Measurements from ENCODE around the gene CD101.
"Not testable (repeated sequence)": the region's sequence is repeated elsewhere in the genome, so short reads cannot be mapped to it uniquely, and the experiment has no call there.

Gene CD101, protein sequence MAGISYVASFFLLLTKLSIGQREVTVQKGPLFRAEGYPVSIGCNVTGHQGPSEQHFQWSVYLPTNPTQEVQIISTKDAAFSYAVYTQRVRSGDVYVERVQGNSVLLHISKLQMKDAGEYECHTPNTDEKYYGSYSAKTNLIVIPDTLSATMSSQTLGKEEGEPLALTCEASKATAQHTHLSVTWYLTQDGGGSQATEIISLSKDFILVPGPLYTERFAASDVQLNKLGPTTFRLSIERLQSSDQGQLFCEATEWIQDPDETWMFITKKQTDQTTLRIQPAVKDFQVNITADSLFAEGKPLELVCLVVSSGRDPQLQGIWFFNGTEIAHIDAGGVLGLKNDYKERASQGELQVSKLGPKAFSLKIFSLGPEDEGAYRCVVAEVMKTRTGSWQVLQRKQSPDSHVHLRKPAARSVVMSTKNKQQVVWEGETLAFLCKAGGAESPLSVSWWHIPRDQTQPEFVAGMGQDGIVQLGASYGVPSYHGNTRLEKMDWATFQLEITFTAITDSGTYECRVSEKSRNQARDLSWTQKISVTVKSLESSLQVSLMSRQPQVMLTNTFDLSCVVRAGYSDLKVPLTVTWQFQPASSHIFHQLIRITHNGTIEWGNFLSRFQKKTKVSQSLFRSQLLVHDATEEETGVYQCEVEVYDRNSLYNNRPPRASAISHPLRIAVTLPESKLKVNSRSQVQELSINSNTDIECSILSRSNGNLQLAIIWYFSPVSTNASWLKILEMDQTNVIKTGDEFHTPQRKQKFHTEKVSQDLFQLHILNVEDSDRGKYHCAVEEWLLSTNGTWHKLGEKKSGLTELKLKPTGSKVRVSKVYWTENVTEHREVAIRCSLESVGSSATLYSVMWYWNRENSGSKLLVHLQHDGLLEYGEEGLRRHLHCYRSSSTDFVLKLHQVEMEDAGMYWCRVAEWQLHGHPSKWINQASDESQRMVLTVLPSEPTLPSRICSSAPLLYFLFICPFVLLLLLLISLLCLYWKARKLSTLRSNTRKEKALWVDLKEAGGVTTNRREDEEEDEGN

DNA sequence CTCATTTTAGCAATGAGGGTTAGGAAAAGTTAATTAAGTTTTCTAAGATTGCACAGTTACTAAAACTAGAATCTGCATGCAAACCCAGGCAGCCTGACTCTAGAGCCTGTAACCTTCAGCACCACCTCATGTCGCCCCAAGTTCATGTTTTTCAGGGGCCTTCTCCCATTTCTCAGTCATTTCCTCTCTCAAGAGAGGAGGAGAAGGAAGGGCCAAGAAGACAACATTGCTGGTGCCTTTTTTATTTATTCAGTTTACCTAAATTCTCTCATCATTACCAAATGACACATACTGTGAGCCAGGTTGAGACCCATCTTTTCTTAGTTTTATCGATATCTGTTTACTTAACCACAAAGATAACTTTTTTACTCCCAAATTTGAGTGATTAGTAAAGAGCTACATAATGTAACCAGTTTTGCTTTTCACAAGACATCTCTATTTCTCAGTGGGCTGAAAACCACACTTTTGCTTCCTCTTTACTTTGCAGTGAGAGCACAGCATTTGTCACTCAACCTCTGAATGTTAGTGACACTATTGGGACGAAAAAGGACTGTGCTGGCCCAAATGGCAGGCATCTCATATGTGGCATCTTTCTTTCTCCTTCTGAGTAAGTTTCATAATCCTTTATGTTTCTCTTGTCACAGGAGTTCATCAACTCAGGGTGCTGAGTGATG, at the start of gene CD101:
Gene CD101, plus strand, starts transcription at position 507 of the 674 bp plus-strand sequence. Its CDS starts 58 bp downstream, at position 565.
- DNase-seq (ENCODE audit: low spot score): peak; percentile 26

DNA sequence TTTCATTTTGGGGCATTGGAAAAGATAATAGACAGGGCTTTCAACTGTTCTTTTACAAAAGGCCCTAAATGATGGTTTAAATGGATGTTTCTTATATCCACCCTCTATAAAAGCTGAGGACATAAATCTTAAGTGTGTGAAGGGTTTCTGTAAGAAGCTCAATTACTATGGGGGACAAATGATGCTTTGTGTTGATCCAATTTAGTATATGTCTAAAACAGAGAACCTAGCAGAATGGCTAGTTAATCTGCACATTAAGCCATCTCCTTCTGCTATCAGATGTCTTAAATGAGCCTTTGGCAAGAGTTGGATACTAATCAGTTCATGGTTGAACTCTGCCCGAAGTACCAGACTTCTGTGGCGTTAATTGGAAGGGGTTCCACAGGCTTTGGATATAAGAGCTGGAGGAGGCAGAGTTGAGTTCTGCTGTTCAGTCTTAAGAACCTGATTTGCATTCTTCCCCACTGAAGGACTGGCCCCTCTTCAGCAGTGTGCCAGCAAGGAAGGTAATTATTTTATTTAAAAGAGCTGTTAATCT, 48.8 kb upstream of the CD101 start:
- no peak for DNase-seq (ENCODE audit: low spot score)

DNA sequence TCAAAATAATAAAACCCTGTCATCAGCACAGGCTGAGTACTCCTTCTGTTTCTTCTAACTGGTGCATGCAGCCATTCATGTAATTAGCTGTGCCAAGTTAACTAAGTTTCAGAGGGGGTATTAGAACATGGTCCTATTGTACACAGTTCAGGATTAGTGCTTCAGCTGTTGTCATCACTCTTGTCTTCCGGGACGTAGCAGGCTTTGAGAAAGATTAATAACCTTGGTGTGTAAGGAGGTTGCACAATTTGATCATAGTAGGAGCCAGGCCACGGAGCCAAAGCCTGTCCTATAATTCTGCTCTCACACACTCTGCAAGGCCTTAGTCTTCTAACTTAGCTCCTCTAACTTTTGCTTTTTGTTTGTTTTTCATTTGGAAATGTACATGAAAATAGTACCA, 47.1 kb upstream of the CD101 start:
- DNase-seq (ENCODE audit: low spot score): no peak

DNA sequence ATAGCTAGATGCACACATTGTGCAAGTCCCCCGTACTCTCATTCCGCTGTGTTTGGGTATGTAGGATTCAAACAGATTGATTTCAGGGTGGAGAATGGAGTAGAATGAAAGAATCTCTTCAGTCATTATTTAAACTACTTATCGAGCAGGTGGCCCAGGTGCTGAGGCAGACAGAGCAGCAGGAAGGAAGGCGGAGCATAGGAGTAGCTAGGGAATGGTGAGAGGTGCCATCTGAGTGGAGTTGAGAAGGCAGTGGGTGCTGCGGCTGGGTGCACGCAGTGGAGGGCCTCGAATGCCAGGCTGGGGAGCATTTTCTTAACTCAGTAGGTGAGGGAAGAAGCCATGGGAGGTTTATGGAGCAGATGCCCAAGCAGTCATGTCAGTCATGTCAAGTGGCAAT, 45.2 kb upstream of the CD101 start:
- DNase-seq (ENCODE audit: low spot score): no peak

DNA sequence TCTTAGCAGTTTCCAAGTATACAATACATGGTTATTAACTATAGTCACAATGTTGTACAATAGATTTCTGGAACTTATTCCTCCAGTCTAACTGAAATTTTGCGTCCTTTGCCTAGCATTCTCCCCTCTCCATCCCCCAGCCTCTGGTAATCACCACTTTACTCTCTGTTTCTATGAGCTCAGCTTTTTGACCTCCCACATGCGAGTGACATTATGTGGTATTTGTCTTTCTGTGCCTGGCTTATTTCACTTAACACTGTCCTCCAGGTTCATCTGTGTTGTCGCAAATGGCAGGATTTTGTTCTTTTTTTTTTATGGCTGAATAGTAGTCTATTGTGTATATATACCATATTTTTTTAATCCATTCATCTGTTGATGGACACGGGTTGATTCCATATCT, 43.9 kb upstream of the CD101 start:
- DNase-seq (ENCODE audit: low spot score): no peak

DNA sequence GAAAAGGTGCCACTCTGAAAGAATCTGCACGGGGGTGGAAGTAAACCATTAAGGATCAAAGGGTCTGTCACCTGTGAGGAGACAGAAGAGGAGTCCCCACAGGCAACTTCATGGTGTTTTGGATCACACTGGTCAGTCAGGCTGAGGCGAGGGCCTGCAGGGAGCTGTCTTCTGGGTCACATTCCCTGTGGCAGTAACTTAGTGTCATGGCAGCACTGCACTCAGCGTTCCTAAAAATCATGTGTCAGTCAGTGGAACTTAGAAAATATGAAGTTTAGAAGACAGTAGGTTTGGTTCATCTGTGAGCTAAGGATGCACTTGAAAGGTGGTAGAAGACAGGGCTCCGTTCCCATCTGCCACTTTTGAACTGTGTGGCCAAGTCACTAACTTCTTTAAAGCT, 43.5 kb upstream of the CD101 start:
- DNase-seq (ENCODE audit: low spot score): no peak

DNA sequence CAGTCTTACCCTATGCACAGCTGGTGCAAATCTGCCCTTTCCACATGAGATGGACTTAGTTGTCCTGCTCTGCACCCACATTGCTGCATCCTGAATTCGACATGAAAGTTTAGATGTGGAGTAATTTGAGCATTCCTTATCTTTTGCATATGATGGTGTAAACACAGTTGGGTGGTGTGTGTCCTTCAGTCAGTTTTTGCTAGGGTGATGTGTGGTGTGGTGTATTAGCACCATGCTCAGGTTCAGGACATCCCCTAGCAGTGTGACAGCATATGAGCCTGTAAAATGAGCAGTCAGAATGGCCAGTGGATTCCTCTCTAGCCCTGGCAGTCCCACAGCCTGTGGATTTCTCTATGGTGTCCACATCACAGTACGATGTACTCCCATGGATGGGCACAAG, 42.6 kb upstream of the CD101 start:
- no peak for DNase-seq (ENCODE audit: low spot score)

DNA sequence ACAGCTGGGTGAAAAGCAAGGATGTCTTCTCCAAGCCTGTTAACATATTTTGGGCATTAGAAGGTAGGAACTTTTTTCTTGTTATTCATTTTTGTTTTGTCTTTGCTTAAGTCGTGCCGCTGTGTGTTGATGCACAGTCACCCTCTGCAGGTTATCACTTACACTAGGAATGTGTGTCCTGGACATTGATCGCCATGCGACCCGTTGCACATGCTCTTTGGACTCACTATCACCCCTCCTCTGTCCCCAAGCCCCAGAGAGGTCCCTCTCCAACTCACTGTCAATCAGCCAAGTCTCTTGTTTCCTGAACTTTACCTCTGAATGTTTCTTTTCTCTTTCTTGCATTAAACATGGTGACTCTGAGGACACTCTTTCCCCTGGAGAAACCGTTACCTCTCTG, 40.0 kb upstream of the CD101 start:
- no peak for DNase-seq (ENCODE audit: low spot score)

DNA sequence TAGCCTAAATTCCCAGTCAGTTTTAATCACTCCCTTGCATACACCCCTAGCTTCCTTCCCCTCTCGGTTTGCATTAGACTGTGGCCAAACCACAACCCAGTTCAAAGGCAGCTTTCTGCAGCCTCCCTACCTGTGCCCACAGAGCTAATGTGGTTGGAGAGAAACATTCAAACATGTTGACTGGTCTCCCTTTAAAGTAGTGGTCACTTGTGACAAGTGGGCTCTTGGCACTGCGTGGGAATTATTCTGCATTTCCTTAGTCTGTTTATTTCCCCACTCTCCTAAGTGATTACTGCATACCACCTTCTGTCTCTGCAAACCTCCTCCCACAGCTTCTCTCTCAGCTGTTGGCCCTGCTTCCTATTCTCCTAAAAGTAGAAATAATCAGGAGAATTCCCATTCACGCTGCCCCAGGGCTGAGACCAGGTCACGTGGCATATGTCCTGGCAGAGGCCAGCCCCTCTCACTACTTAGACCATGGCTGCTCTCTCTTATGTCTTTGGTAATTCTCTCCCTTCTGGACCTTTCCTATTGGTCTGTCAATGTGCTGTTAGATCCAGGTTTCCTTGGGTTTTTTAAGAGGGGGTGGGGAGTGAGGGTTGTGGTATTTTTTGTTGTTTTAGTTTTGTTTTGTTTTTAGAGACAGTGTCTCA, 38.4 kb upstream of the CD101 start:
- DNase-seq (ENCODE audit: low spot score): no peak

DNA sequence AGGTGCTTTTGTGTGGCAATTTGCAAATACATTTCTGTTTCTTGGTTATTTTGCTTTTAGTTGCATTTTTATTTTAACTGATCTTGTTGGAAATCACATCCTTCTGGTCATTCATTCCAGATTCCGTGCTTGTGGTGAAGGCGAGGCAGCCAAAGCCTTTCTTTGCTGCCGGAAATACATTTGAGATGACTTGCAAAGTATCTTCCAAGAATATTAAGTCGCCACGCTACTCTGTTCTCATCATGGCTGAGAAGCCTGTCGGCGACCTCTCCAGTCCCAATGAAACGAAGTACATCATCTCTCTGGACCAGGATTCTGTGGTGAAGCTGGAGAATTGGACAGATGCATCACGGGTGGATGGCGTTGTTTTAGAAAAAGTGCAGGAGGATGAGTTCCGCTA, 34.8 kb upstream of the CD101 start:
- DNase-seq (ENCODE audit: low spot score): no peak

DNA sequence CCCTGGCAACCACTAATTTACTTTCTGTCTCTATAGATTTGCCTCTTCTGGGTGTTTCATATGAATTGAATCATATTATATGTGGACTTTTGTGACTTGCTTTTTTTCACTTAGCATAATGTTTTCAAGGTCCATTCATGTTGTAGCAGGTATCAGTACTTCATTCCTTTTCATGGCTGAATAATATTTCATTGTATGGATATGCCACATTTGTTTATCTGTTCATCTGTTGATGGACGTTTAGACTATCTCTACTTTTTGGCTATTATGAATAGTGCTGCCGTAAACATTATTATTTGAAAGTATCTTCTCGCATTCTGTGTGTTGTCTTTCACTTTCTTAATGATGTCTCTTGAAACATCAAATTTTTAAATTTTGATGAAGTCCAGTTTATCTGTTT, 32.8 kb upstream of the CD101 start:
- DNase-seq (ENCODE audit: low spot score): no peak

DNA sequence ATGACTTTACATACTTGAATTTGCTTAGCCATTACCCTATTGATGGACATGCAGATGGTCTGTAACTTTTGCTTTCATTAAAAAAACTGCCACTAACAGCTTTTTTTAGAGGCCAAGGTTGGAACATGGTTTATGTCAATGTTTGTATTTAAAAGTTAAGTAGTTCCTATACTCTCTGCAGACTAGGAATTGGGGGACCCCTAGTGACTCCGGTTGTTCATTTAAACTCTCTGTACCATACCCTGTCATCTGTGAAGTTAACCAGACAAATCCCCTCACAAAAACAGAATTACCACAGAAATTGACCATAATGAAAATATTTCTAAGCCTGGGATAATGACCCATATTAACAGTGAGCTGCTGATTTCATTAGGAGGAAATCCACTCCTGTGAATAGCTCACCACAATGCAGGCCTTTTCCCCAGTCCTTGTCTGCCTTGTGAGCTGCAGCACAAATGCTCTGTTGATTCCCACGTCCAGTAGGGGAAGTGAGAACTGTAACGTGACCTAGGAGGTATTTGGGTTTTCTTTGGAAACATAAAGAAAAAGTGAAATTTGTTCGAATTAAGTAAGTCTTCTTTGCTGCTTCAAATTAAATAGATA, 30.2 kb upstream of the CD101 start:
- DNase-seq (ENCODE audit: low spot score): no peak

DNA sequence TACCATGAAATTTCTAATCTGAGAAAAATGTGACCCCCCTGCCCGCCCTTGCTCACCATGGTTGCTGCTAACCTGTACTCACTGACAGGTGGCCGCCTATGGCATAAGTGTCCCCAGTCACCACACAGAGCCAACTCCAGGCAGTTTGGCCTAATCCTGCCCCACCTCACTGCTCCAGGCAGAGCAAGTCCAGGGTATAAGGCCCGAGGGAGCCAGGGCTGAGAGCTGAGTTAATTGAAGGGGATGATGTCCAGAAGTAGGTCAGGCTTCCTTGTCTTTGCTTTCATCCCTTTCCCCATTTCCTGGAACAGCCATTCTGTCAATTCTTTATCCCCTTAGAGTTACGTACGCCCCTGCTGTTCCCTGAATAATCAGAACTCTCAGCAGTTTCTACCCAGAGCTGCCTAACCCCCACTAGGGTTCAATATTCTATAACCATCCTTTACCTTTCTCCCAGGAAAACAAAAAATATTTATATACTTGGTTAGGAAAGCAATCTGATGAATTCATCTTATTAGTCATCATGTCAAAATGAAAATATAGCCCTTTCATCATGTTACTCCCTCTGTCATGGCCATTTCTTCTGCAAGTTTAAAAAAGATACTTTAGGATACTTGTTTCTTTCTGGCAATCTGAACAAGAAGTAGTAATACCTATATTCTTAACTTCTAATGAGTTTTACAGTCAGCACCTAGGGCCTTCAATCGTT, 29.4 kb upstream of the CD101 start:
- no peak for DNase-seq (ENCODE audit: low spot score)

DNA sequence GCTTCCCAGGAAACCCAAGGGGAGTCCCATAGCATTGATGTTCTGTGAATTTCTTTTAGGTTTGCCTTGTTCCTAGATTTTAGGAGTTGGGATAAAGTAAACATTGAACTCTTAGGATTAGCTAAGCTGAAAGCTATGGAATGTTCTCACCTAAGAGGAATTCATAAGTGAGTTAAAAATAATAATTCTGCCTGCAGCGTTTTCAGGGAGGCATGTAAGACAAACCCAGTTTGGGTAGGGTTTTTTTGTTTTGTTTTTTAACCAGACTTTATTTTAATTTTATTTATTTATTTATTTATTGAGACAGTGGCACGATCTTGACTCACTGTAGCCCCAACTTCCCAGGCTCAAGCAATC, 28.9 kb upstream of the CD101 start:
- no peak for DNase-seq (ENCODE audit: low spot score)

DNA sequence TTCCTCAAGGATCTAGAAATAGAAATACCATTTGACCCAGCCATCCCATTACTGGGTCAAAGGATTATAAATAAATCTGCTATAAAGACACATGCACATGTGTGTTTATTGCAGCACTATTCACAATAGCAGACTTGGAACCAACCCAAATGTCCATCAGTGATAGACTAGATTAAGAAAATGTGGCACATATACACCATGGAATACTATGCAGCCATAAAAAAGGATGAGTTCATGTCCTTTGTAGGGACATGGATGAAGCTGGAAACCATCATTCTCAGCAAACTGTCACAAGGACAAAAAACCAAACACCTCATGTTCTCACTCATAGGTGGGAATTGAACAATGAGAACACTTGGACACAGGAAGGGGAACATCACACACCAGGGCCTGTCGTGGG, 21.3 kb upstream of the CD101 start:
- DNase-seq (ENCODE audit: low spot score): not testable (repeated sequence)

DNA sequence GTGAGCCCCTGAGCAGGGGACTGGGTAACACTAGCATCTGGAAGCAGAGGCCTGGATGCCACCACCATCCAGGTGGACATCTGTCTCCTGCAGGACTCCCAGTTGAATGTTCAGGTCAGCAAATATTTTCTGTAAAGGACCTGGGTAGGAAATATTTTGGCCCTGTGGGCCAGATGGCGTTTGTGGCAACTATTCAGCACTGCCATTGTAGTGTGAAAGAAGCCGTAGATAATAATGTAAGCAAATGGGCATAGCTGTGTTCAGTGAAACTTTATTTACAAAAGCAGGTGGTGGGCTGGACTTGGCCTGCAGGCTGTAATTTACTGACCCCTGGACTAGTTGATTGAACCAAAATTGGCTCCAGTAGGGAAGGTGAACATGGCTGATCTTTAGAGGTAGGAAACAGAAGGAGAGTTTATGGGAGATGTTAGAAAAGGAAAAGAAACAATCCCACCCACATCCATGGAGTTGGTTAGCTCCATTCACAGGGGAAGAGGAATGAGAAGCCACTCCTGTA, 20.0 kb upstream of the CD101 start:
- no peak for DNase-seq (ENCODE audit: low spot score)

DNA sequence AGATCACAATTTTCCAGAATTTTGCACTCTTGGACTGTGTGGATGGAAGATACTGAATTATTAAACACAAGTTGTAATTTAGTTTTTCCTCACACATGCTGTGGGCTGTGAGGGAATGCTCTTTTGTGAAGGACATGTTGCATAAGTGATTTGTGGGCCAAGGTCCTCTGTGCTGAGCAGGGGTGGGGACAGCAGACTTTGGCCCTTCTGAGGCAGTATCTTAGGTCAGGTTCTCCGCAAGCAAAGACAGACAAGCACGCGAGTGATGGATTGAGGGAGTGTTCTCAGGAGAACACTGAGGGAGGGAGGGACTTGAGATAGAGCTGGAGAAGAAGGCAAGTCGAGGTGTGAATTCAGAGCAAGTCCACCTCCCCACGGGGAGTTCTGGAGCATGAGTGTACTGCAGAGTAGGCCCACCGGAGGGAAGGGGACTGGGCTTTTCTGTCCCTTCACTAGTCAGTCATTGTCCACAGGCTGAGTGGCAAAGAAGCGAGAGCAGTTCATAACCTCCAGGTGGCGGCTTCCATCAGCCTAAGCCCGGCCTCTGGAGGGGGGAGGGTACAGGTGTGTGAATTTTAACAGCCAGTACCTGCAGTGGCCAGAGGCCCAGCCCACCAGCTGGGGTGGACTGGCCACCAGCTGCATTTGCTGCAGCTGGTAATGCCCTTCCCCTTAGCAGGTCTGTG, 19.1 kb upstream of the CD101 start:
- no peak for DNase-seq (ENCODE audit: low spot score)

DNA sequence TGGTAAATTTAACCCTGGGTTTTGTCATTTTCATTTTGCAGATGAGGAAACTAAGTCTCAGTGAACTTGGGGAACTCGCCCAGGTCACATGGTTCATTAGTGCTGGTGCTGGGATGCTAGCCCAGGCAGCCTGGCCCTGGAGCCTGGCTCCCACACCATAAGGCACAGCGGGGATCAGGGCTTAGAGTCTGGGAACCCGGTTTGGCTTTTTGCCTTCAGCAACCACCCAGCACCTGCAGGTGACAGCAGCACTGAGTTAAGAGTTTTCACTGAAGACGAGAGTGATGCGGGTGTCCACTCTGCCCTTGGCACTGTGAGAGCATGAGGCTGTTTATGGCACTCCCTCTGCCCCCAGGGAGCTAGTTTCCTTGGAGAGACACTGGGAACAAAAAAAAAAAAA, 18.4 kb upstream of the CD101 start:
- DNase-seq (ENCODE audit: low spot score): no peak

DNA sequence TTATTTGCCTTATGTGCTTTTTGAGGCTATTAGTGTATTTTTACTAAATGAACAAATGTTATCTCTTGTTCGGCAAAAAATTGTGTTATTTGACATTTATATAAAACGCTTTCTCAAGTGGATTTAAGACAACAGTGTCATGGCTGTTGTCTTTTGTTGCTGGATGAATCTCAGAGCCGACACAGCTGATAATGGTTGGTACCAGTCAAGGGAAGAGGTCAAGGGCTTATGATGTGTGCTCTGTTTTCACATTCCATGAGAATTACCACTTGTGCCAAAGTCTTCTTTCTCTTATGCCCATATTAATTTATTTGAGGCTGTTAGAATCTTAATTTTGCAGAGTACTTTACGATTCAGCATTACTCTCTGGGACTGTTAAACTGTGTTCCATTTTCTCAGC, 17.9 kb upstream of the CD101 start:
- DNase-seq (ENCODE audit: low spot score): no peak

Measured in CD4-positive, alpha-beta T cell treated with Interleukin-2 at 100 ng/mL for 4 hours (primary cell).